Osteocyte (in vitro differentiated cells): ENCODE measurements around the gene TMED4. TPM values are rescaled to one million over a fixed set of nuclear protein-coding genes. Genes with fewer than 3 reads are reported as not detected.
"Not testable (repeated sequence)": the region's sequence is repeated elsewhere in the genome, so short reads cannot be mapped to it uniquely, and the experiment has no call there.

Experiments used
- DNase-seq: peaks from one replicate; pipeline ENCODE4 v3.0.0; 2021; ENCODE audit warnings: mixed read lengths; ENCODE audit not compliant: unreplicated experiment; ENCODE audit errors: extremely low spot score
- H3K27ac Mint-ChIP-seq: one replicate; pipeline ENCODE4 v1.8.0; 2021; ENCODE audit warnings: mild to moderate bottlenecking, mixed read lengths; ENCODE audit not compliant: unreplicated experiment
- H3K27me3 Mint-ChIP-seq: one replicate; pipeline ENCODE4 v1.8.0; 2021; ENCODE audit warnings: mixed read lengths; ENCODE audit not compliant: unreplicated experiment
- H3K36me3 Mint-ChIP-seq: one replicate; pipeline ENCODE4 v1.8.0; 2021; ENCODE audit warnings: mixed read lengths; ENCODE audit not compliant: unreplicated experiment
- H3K4me1 Mint-ChIP-seq: one replicate; pipeline ENCODE4 v1.8.0; 2021; ENCODE audit warnings: mixed read lengths; ENCODE audit not compliant: unreplicated experiment
- H3K4me3 Mint-ChIP-seq: one replicate; pipeline ENCODE4 v1.8.0; 2021; ENCODE audit warnings: mild to moderate bottlenecking, moderate library complexity, mixed read lengths; ENCODE audit not compliant: unreplicated experiment
- H3K9me3 Mint-ChIP-seq: one replicate; pipeline ENCODE4 v1.8.0; 2021; ENCODE audit warnings: mixed read lengths; ENCODE audit not compliant: unreplicated experiment
- total RNA-seq: library from RNA; stranded (reverse); gene quantifications from 2 replicates; pipeline ENCODE4 v1.2.1, GENCODE V29; 2021
- TF ChIP-seq, protein P1 (sequence below): fragments of 200-600 bp; sonication (generic); IDR thresholded peaks from 2 replicates; pipeline ENCODE4 v1.5.0; 2021; ENCODE audit warnings: antibody characterized with exemption, mild to moderate bottlenecking, moderate library complexity

Gene TMED4
- total RNA-seq, 1 donor from 2014 or later = 89.6 TPM

DNA sequence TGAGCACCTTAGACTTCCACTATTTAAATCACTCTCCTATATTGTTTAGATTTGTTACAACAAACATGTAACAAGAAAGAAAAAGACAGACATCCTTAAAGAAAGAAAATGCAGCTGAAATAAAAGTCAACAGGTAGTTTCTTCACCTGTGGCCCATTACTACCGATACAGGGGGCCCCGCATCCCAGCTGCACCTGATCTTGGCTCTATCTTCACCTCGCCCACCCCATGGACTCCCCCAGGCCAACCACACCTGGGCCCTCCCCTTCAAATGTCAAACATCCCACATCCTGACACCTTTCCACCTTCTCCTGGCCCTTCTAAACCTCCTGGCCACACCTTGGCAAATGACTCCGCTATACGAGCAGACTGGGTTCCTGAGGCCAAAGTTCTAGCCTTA lies 15.4 kb downstream of the TMED4 start:
- H3K4me3 Mint-ChIP-seq = no peak overlapping the region
- TF ChIP-seq, protein P1, sequence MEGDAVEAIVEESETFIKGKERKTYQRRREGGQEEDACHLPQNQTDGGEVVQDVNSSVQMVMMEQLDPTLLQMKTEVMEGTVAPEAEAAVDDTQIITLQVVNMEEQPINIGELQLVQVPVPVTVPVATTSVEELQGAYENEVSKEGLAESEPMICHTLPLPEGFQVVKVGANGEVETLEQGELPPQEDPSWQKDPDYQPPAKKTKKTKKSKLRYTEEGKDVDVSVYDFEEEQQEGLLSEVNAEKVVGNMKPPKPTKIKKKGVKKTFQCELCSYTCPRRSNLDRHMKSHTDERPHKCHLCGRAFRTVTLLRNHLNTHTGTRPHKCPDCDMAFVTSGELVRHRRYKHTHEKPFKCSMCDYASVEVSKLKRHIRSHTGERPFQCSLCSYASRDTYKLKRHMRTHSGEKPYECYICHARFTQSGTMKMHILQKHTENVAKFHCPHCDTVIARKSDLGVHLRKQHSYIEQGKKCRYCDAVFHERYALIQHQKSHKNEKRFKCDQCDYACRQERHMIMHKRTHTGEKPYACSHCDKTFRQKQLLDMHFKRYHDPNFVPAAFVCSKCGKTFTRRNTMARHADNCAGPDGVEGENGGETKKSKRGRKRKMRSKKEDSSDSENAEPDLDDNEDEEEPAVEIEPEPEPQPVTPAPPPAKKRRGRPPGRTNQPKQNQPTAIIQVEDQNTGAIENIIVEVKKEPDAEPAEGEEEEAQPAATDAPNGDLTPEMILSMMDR = no peak
- H3K27me3 Mint-ChIP-seq = no peaks in the 10 kb centered on the region
- no peaks in the 10 kb centered on the region for H3K9me3 Mint-ChIP-seq
- H3K27ac Mint-ChIP-seq = no peak overlapping the region
- H3K36me3 Mint-ChIP-seq = peaks cover 52% of the 10 kb centered on the region
- H3K4me1 Mint-ChIP-seq = no peaks in the 10 kb centered on the region
- no peak for DNase-seq

GRCh38 chr7:44565795-44566559 lies 16.1 kb downstream of the TMED4 start:
- H3K9me3 Mint-ChIP-seq = no peaks in the 10 kb centered on the region
- TF ChIP-seq, protein P1 = no peak
- H3K27me3 Mint-ChIP-seq = no peaks in the 10 kb centered on the region
- peaks cover 49% of the 10 kb centered on the region for H3K36me3 Mint-ChIP-seq
- DNase-seq = no peak
- no peaks in the 10 kb centered on the region for H3K4me1 Mint-ChIP-seq
- H3K27ac Mint-ChIP-seq = no peak overlapping the region
- no peak overlapping the region for H3K4me3 Mint-ChIP-seq

GRCh38 chr7:44565097-44565794 lies 16.8 kb downstream of the TMED4 start:
- H3K9me3 Mint-ChIP-seq = no peaks in the 10 kb centered on the region
- no peaks in the 10 kb centered on the region for H3K27me3 Mint-ChIP-seq
- H3K36me3 Mint-ChIP-seq = peaks cover 47% of the 10 kb centered on the region
- TF ChIP-seq, protein P1 = peak; percentile 93
- no peak overlapping the region for H3K4me3 Mint-ChIP-seq
- H3K4me1 Mint-ChIP-seq = no peaks in the 10 kb centered on the region
- DNase-seq = no peak
- no peak overlapping the region for H3K27ac Mint-ChIP-seq

DNA sequence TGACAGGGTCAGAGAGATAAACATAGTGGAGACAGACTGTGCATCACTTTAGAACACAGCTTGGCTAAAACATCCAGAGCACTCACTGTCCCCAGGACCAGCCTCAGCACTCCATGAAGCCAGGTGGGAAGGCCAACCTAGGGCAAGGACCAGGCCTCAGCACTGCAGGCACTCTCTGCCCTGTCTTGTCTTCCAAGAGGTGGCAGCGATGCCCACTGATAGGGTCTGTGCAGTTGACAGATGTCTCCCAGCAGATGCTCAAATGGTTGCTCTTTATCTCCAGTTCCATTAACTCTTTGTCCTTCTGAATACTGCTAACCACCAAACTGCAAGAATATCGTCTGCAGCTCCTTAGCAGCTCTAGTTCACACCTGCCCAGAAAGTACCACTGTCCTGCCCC lies 17.4 kb downstream of the TMED4 start:
- DNase-seq = no peak
- Mint-ChIP-seq H3K4me3 (no peak overlapping the region), H3K36me3 (peaks cover 43% of the 10 kb centered on the region), H3K9me3 (no peaks in the 10 kb centered on the region), H3K27ac (no peak overlapping the region), H3K27me3 (no peaks in the 10 kb centered on the region), H3K4me1 (no peaks in the 10 kb centered on the region)
- TF ChIP-seq, protein P1 = no peak

DNA sequence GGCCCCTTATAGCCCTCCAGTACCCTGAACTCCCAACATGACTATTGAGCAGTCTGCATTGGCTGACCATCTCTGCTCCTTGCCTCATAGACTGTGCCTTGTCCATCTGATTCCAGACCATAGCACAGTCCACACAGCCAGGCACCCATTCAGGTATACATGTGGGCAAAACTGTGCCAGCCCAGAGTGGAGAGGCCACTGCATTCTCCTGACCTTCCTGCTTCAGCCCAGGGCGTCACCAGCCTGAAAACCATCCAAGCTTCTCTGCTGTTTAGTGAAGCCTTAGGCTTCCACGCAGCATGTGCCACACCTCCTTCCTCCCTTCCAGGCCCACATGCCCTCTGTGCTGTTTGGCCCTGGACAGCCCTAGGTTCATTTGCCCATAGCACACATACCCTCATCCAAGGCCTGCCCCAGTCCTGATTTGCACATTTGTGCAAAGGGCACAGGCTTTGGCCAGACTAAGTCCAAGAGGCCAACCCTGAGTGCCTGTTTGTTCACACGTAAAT lies 18.8 kb downstream of the TMED4 start:
- DNase-seq = no peak
- Mint-ChIP-seq H3K4me1 (no peaks in the 10 kb centered on the region), H3K36me3 (peaks cover 31% of the 10 kb centered on the region), H3K9me3 (no peaks in the 10 kb centered on the region), H3K27ac (no peak overlapping the region), H3K4me3 (no peak overlapping the region), H3K27me3 (no peaks in the 10 kb centered on the region)
- TF ChIP-seq, protein P1 = no peak

GRCh38 chr7:44562622-44562962 lies 19.4 kb downstream of the TMED4 start:
- H3K36me3 Mint-ChIP-seq = peaks cover 26% of the 10 kb centered on the region
- H3K4me3 Mint-ChIP-seq, DNase-seq, H3K4me1 Mint-ChIP-seq, H3K27me3 Mint-ChIP-seq, H3K27ac Mint-ChIP-seq, H3K9me3 Mint-ChIP-seq: not testable (repeated sequence)
